Smooth muscle cell (in vitro differentiated cells): ENCODE data around the gene JAK3. TPM values are rescaled to one million over a fixed set of nuclear protein-coding genes. Genes with fewer than 3 reads are reported as not detected.

Source experiments
- DNase-seq: peaks from one replicate; lab custom pipeline; 2025; ENCODE audit not compliant: unreplicated experiment; lab: John Stamatoyannopoulos, UW
- H2AFZ ChIP-seq: fragments of 200-600 bp; sonication (generic); 2 replicates; pipeline ENCODE4 v1.6.0; 2016; ENCODE audit warnings: antibody characterized with exemption, low read depth, mild to moderate bottlenecking
- H3F3A ChIP-seq: fragments of 200-600 bp; sonication (generic); 2 replicates; pipeline ENCODE4 v1.6.0; 2017; ENCODE audit warnings: antibody characterized with exemption, low read depth
- H3K27ac ChIP-seq: fragments of 200-600 bp; sonication (generic); 2 replicates; pipeline ENCODE4 v1.5.1; 2016; ENCODE audit warnings: low read depth, mild to moderate bottlenecking
- H3K27me3 ChIP-seq: fragments of 200-600 bp; sonication (generic); 2 replicates; pipeline ENCODE4 v1.6.1; 2016; ENCODE audit warnings: low read depth, mild to moderate bottlenecking
- H3K36me3 ChIP-seq: fragments of 200-600 bp; sonication (generic); 2 replicates; pipeline ENCODE4 v1.5.1; 2016; ENCODE audit warnings: low read depth
- H3K4me1 ChIP-seq: fragments of 200-600 bp; sonication (generic); 2 replicates; pipeline ENCODE4 v1.5.1; 2016; ENCODE audit warnings: low read depth
- H3K4me2 ChIP-seq: fragments of 200-600 bp; sonication (generic); 2 replicates; pipeline ENCODE4 v1.6.0; 2016; ENCODE audit warnings: mild to moderate bottlenecking
- H3K4me3 ChIP-seq: fragments of 200-600 bp; sonication (generic); 2 replicates; pipeline ENCODE4 v1.5.1; 2016; ENCODE audit warnings: mild to moderate bottlenecking
- H3K79me2 ChIP-seq: fragments of 200-600 bp; sonication (generic); 2 replicates; pipeline ENCODE4 v1.6.0; 2016; ENCODE audit warnings: low read depth, mild to moderate bottlenecking
- H3K9ac ChIP-seq: fragments of 200-600 bp; sonication (generic); 2 replicates; pipeline ENCODE4 v1.6.0; 2016; ENCODE audit warnings: low read depth
- H3K9me3 ChIP-seq: fragments of 200-600 bp; sonication (generic); replicated peaks from 2 replicates; pipeline ENCODE4 v1.5.1; 2016; ENCODE audit warnings: low read depth
- H4K20me1 ChIP-seq: fragments of 200-600 bp; sonication (generic); 2 replicates; pipeline ENCODE4 v1.6.0; 2016; ENCODE audit warnings: low read depth
- WGBS: methylation state at CpG from one replicate; pipeline ENCODE4 v1.1.7; 2016; ENCODE audit warnings: low lambda C conversion rate; 5-methylcytosine and 5-hydroxymethylcytosine counted together
- polyA plus RNA-seq: library from polyadenylated mRNA; unstranded; fragments of >200 nt; fragmentation: Nextera tagmentation; extraction: Ambion mirVana; gene quantifications from 2 replicates; pipeline ENCODE4 v1.2.1, GENCODE V29; 2016
- total RNA-seq: library from RNA; depleted of rRNA; stranded (reverse); fragments of >200 nt; gene quantifications from 2 replicates; pipeline ENCODE4 v1.2.3, GENCODE V29; 2014
- TF ChIP-seq, protein P1 (sequence below): fragments of 200-600 bp; sonication (generic); IDR thresholded peaks from 2 replicates; pipeline ENCODE4 v1.5.1; 2017; ENCODE audit warnings: borderline replicate concordance, mild to moderate bottlenecking, antibody characterized with exemption; ENCODE audit not compliant: insufficient read depth, poor library complexity, severe bottlenecking

The JAK3 gene
- total and polyA plus RNA-seq, 2 experiments from 2014 or later = 8.8 to 10.7 TPM

DNA sequence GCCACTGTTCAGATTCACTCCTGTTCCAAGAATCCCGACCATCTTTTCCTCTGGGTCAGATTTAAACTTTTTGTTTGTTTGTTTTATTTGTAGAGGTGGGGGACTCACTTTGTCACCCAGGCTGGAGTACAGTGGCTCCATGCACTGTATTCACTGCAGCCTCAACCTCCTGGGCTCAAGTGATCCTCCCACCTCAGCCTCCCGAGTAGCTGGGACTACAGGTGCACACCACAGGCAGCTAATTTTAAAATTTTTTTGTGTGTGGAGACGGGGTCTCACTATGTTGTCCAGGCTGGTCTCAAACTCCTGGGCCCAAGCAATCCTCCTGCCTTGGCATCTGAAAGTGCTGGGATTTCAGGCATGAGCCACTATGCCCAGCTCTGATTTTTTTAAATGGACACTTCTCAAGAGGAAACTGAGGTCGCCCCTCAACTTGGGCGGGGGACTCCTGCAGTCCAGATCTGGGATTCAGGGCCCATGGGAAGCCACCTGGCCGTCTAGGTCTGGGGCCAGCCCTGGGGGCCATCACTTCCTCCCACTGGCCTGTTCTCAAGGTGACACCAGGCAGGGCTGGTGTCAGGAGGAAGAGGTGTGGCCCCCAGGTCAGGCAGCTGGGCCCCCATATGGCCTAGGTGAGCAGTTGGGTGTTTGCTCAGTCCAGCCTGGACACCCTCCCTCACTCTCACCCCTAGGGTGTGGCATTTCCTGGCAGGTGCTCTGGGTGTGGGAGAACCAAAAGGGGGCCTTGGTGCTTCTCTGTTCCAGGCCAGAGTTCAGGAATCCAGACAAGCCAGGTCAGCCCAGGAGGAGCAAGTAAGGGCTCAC lies 51.6 kb downstream of the JAK3 start:
- H3K4me2 ChIP-seq = no peak overlapping the region
- H3K79me2 ChIP-seq = no peaks in the 10 kb centered on the region
- DNase-seq = no peak
- no peaks in the 10 kb centered on the region for H3F3A ChIP-seq
- H3K27me3 ChIP-seq = peaks cover 36% of the 10 kb centered on the region
- TF ChIP-seq, protein P1, sequence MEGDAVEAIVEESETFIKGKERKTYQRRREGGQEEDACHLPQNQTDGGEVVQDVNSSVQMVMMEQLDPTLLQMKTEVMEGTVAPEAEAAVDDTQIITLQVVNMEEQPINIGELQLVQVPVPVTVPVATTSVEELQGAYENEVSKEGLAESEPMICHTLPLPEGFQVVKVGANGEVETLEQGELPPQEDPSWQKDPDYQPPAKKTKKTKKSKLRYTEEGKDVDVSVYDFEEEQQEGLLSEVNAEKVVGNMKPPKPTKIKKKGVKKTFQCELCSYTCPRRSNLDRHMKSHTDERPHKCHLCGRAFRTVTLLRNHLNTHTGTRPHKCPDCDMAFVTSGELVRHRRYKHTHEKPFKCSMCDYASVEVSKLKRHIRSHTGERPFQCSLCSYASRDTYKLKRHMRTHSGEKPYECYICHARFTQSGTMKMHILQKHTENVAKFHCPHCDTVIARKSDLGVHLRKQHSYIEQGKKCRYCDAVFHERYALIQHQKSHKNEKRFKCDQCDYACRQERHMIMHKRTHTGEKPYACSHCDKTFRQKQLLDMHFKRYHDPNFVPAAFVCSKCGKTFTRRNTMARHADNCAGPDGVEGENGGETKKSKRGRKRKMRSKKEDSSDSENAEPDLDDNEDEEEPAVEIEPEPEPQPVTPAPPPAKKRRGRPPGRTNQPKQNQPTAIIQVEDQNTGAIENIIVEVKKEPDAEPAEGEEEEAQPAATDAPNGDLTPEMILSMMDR = no peak
- H3K36me3 ChIP-seq = no peaks in the 10 kb centered on the region
- H3K9me3 ChIP-seq = no peaks in the 10 kb centered on the region
- H3K4me1 ChIP-seq = no peaks in the 10 kb centered on the region
- WGBS = 81% methylated on average over 6 of the region's 6 CpGs
- H2AFZ ChIP-seq = no peak overlapping the region
- no peaks in the 10 kb centered on the region for H4K20me1 ChIP-seq
- peak overlapping the region; percentile 13 for H3K27ac ChIP-seq
- peak overlapping the region; percentile 38 for H3K4me3 ChIP-seq
- no peak overlapping the region for H3K9ac ChIP-seq

DNA sequence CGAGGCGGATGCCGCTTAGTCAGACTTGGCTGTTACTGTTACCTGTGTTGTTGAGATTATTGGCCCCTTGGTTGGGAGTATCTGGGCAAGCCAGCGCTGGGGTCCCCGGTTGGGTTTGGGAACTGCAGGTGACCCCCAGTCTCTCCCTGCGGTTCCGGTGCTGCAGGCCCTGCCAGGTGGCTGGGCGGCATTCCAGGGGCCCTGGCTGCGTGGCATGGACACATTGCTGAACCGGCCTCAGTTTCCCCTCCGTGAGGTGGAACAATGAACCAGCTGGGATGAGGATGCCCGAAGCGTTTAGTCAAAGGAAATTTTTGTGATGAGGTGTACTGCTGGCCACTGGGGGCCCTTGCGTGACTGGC lies 52.3 kb downstream of the JAK3 start:
- Histone ChIP-seq H3K4me3 (peak overlapping the region; percentile 38), H3K4me2 (peak overlapping the region; percentile 59), H3K79me2 (no peaks in the 10 kb centered on the region), H4K20me1 (no peaks in the 10 kb centered on the region), H3K9ac (no peak overlapping the region), H3K27ac (no peak overlapping the region), H3K27me3 (peaks cover 36% of the 10 kb centered on the region), H3K9me3 (no peaks in the 10 kb centered on the region), H3F3A (no peaks in the 10 kb centered on the region), H2AFZ (no peak overlapping the region), H3K4me1 (no peaks in the 10 kb centered on the region), H3K36me3 (no peaks in the 10 kb centered on the region)
- DNase-seq = no peak
- WGBS = 32% methylated on average over 14 of the region's 14 CpGs
- TF ChIP-seq, protein P1 = no peak

DNA sequence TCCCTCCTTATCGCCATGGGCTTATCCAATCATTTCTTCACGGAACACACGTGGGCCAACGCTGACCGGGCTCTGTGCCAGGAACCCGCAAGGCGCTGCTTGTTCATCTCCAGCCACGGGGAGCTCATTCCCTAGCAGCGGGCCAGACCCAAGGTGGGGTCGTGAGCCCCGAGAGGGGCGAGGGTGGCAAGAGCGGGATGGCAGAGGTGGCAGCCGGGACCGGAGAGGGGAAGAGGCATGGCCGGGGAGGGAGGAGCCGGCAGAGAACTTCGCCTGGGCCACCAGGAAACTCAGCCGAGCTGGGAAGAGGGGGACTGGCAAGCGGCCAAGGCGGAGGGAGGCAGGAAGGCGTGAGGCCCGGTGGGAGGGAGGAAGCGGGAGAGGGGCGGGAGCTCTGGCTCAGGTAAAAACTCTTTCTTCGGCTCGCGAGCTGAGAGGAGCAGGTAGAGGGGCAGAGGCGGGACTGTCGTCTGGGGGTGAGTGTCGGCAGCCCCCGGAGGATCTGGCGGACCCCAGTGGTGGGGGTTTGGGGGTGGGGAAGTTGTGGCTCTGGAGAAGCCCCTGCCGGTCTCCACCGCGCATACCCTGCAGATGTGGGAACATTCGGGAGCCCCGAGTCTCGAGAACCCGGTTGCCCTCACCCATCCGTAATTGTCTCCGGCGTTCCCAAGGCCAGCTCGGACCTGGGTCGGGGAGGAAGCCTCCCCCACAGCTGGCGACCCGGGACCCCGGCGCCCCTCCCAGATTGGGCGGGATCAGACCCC lies 52.9 kb downstream of the JAK3 start, which contains the start of gene B3GNT3:
Gene B3GNT3 (plus strand): TSS at position 408 of the 764 bp plus-strand sequence. CDS start 12,670 bp downstream, outside the sequence.
- H3K4me3 ChIP-seq = peak within 1 kb of the TSS; percentile 38
- peak within 1 kb of the TSS; percentile 59 for H3K4me2 ChIP-seq
- H3K36me3 ChIP-seq = no peaks in the 10 kb centered on the region
- no peak within 1 kb of the TSS for H2AFZ ChIP-seq
- H3K27me3 ChIP-seq = peaks cover 36% of the 10 kb centered on the region
- no peaks in the 10 kb centered on the region for H4K20me1 ChIP-seq
- TF ChIP-seq, protein P1 = no peak
- no peaks in the 10 kb centered on the region for H3K79me2 ChIP-seq
- H3K27ac ChIP-seq = no peak within 1 kb of the TSS
- DNase-seq = no peak
- H3K9ac ChIP-seq = no peak within 1 kb of the TSS
- no peaks in the 10 kb centered on the region for H3F3A ChIP-seq
- no peaks in the 10 kb centered on the region for H3K9me3 ChIP-seq
- WGBS = 4% methylated on average over 41 of the region's 50 CpGs
- H3K4me1 ChIP-seq = no peaks in the 10 kb centered on the region
